ENCODE measurements around the gene PTTG1IP. TPM values are rescaled to one million over a fixed set of nuclear protein-coding genes. Genes with fewer than 3 reads are reported as not detected.

Gene PTTG1IP
- total RNA-seq, 6 donors from 2014 or later: 150 to 316 (median 247) TPM

DNA sequence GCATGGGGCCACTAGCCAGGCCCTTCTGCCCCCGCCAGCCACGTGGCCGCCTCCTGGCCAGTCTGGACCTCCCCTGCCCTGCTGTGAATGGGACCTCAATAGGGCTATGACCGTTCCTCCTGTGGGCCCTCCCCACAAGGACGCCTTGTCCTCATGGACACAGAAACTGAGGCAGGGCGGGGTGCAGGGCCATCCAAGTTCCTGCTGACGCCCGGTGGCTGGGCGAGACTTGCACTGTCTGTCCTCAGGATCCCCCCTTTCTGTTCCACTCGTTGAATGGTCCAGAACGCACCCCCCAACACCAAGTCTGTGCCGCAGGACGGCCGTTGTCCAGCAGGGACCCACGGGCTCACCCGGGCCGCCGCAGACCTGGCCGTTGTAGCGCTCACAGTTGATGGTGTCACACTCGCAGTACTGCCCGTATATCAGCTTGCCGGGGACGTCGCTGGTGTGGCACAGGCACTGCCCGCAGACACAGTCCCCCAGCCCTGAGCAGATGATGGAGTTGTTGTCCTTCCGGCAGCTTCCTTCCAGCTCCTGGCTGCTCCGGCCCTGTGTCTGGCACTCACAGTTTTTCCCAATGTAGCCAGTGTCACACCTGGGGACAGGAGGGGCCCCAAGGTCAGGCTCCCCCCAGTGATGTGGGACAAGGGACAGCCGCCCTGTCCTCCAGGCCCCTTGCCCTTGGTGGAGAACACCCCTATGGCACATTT lies 16.3 kb upstream of the PTTG1IP start:
- TF ChIP-seq EP300 (IDR thresholded peaks at IDR 0.05) (no peak), POLR2A (IDR thresholded peaks at IDR 0.05) (no peak), POLR2AphosphoS5 (IDR thresholded peaks at IDR 0.05) (no peak)
- TF ChIP-seq, protein P1, sequence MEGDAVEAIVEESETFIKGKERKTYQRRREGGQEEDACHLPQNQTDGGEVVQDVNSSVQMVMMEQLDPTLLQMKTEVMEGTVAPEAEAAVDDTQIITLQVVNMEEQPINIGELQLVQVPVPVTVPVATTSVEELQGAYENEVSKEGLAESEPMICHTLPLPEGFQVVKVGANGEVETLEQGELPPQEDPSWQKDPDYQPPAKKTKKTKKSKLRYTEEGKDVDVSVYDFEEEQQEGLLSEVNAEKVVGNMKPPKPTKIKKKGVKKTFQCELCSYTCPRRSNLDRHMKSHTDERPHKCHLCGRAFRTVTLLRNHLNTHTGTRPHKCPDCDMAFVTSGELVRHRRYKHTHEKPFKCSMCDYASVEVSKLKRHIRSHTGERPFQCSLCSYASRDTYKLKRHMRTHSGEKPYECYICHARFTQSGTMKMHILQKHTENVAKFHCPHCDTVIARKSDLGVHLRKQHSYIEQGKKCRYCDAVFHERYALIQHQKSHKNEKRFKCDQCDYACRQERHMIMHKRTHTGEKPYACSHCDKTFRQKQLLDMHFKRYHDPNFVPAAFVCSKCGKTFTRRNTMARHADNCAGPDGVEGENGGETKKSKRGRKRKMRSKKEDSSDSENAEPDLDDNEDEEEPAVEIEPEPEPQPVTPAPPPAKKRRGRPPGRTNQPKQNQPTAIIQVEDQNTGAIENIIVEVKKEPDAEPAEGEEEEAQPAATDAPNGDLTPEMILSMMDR (IDR thresholded peaks at IDR 0.05): no peak
- no peaks in the 10 kb centered on the region for H3K27me3 ChIP-seq
- DNase-seq: peak in 1 of 2 donors; percentile 77
- WGBS, 2 donors: 84 to 93% methylated on average over 7 to 29 of the region's 29 CpGs
- H3K36me3 ChIP-seq: peaks cover 0 to 41% (median 1%) of the 10 kb centered on the region in 4 donors
- no peak overlapping the region for H3K27ac ChIP-seq
- peaks cover 0 to 5% (median 1%) of the 10 kb centered on the region in 4 donors for H3K4me1 ChIP-seq
- ATAC-seq (ENCODE audit: low FRiP score in 2 of 2): no peak
- no peaks in the 10 kb centered on the region for H3K9me3 ChIP-seq
- no peak overlapping the region for H3K4me3 ChIP-seq

DNA sequence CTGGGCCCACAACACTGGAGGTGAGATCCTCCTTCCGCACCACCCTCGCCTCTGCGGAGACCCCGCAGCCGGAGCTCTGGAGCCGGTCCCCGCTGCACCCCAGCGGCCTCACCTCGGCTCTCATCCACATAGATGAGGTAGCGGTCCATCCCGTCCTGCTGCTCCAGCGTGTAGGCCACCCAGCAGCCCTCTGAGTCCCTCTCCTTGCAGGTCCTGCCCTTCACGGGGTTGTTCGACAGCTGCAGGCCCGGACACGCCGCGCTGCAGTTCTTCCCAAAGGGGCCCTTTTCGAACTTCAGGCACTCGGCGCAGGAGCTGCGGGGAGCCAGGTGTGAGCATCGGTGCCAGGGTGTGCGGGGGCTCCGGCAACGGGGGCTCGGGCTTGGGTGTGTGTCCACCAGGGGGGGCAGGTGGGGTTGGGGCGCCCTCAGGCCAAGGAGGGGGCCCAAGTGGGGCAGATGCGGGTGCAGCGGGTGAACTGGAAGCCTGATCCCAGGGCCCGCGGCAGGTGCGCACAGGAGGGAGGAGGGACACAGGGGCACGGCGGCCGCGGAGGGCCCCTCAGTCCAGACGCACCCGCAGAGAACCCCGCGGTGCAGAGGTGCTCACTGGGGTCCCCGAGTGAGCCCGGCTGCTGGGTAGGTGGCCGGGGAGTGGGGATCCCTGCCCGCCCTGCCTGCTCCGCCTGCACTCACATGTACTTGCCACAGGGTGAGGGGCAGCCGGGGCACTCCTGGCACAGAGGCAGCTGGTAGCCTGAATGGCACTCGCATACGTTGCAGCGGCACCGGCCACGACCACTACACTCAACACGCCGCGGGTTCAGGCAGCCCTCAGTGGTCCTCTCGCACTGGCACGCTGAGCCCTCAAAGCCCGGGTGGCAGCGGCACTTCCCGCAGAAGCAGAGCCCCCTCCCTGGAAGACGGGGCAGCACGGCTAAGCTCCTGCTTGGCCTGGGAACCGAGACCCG lies 15.4 kb upstream of the PTTG1IP start:
- peaks cover 0 to 5% (median 1%) of the 10 kb centered on the region in 4 donors for H3K4me1 ChIP-seq
- ATAC-seq (ENCODE audit: low FRiP score in 2 of 2) (no peak), DNase-seq (peak in 1 of 2 donors; percentile 81)
- 90 to 98% methylated on average over 28 to 62 of the region's 64 CpGs for WGBS, 2 donors
- H3K36me3 ChIP-seq: peaks cover 0 to 41% (median 0%) of the 10 kb centered on the region in 4 donors
- TF ChIP-seq POLR2AphosphoS5 (IDR thresholded peaks at IDR 0.05) (no peak), EP300 (IDR thresholded peaks at IDR 0.05) (no peak), POLR2A (IDR thresholded peaks at IDR 0.05) (no peak)
- TF ChIP-seq, protein P1 (IDR thresholded peaks at IDR 0.05): no peak
- H3K4me3 ChIP-seq: no peak overlapping the region
- no peak overlapping the region for H3K27ac ChIP-seq
- H3K27me3 ChIP-seq: no peaks in the 10 kb centered on the region
- no peaks in the 10 kb centered on the region for H3K9me3 ChIP-seq

DNA sequence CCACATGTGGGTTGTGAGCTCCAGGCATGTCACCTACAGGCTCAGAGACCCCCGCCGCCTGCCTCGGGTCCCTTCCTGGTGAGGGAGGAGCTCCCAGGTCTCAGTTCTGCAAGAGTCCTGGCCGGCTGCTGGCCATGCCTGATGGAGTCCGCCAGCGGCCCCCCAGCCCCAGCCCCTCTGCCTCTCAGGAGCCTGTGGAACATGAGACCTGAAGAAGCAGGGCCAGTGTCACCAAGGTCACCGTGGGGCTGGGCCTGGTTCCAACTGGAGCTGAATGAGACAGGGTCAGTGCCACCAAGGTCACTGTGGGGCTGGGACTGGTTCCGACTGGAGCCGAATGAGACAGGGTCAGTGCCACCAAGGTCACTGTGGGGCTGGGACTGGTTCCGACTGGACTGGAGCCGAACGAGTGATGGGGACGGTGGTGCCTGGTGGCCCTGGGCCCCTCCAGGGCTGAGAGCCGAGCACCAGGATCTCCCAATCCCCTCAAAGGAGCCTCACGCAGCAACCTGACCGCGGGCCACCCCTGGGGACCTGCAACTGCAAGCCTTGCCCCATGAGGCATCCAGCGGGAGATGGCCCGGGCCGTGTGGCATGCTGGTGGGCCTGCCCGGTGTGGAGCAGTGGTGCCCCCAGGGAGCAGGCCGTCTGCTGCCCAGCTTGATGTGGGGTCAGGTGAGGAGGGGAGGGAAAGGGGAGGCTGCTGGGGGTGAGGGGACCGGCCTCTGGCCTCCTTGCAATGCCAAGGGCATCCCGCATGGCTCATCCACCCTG lies 14.5 kb upstream of the PTTG1IP start:
- TF ChIP-seq EP300 (IDR thresholded peaks at IDR 0.05) (no peak), POLR2A (IDR thresholded peaks at IDR 0.05) (no peak), POLR2AphosphoS5 (IDR thresholded peaks at IDR 0.05) (no peak)
- TF ChIP-seq, protein P1 (IDR thresholded peaks at IDR 0.05): no peak
- no peaks in the 10 kb centered on the region for H3K27me3 ChIP-seq
- H3K9me3 ChIP-seq: no peaks in the 10 kb centered on the region
- ATAC-seq (ENCODE audit: low FRiP score in 2 of 2): no peak
- no peak overlapping the region for H3K4me3 ChIP-seq
- peaks cover 1 to 10% (median 3%) of the 10 kb centered on the region in 4 donors for H3K4me1 ChIP-seq
- no peak overlapping the region for H3K27ac ChIP-seq
- H3K36me3 ChIP-seq: peaks cover 0 to 41% (median 0%) of the 10 kb centered on the region in 4 donors
- 88 to 89% methylated on average over 13 to 15 of the region's 24 CpGs for WGBS, 2 donors
- DNase-seq: peak in 1 of 2 donors; percentile 83

DNA sequence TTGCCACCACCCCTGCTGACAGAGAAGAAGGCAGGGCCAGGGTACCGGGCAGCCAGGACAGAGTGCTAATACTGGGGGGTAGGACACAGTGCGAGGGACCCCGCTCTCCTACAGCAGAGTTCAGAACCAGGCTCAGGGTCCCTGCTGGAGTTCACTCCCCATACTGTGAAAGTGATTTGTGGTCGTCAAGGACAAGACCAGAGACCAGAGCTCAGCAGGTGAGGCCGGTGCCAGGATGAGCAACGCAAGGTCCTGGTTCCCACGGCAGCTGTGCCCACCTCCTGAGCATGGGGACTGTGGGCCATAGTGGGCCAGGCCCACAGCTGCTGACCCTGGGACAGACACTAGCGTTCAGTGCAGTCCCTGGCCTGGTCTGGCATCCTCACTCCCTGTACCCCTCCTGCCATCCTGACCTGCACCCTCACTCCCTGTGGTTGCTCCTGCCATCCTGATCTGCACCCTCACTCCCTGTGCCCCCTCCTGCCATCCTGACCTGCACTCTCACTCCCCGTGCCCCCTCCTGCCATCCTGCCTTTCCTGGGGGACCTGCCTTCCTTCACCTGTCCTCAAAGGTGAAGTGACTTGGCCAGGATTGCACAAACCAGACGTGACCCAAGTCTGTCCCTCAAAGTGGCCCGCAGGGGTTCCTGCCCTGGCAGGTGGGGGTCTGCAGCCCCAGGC lies 13.8 kb upstream of the PTTG1IP start:
- Histone ChIP-seq H3K36me3 (peaks cover 0 to 41% (median 0%) of the 10 kb centered on the region in 4 donors), H3K9me3 (no peaks in the 10 kb centered on the region), H3K27me3 (no peaks in the 10 kb centered on the region), H3K27ac (no peak overlapping the region), H3K4me3 (no peak overlapping the region), H3K4me1 (peaks cover 5 to 12% (median 8%) of the 10 kb centered on the region in 4 donors)
- WGBS, 2 donors: 87 to 92% methylated on average over 10 to 11 of the region's 11 CpGs
- DNase-seq (no peak), ATAC-seq (ENCODE audit: low FRiP score in 2 of 2) (no peak)
- TF ChIP-seq, protein P1 (IDR thresholded peaks at IDR 0.05): no peak
- TF ChIP-seq POLR2AphosphoS5 (IDR thresholded peaks at IDR 0.05): no peak
- TF ChIP-seq POLR2A (IDR thresholded peaks at IDR 0.05): no peak

All from upper lobe of left lung (tissue), 6 donors.